GM12865 (cell line): ENCODE results near the gene STK24.

Experiments used
- DNase-seq: peaks from one replicate; pipeline ENCODE4 v3.0.0; 2010; ENCODE audit warnings: low read depth
- H3K4me3 ChIP-seq: 2 replicates; pipeline ENCODE4 v1.5.1; 2011; ENCODE audit warnings: mild to moderate bottlenecking, low read depth, low read length, control low read depth
- CTCF ChIP-seq: IDR thresholded peaks from 2 replicates; pipeline ENCODE4 v1.5.1; 2011; ENCODE audit warnings: low read length, control low read depth, low read depth, inconsistent platforms; ENCODE audit not compliant: insufficient read depth; ENCODE audit errors: missing control alignments

STK24 gene

DNA sequence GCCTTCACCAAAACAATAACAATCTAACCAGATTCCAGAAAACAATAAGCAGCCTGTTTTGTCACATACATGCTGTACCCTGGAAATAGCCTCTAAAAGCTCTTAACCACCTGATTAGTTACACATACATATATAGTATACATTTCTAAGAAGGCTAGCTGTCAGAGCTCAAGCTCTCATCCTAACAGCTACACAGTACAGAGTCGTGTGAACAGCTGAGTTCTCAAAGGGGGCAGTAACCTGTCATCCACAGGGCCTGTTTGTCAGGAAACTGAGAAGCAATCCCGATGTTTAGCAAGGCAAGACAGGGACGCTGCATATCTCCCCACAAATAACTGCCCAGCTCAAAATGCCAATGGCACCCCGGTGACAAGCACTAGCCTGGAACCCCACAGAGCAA, 56.9 kb downstream of the STK24 start:
- no peak for DNase-seq

GRCh38 chr13:98517576-98518310, 59.2 kb downstream of the STK24 start:
- H3K4me3 ChIP-seq, result no peak overlapping the region
- DNase-seq, result peak; percentile 73
- no peak for TF ChIP-seq CTCF

More for the DNA sequence above, 56.9 kb downstream of the STK24 start:
- no peak for TF ChIP-seq CTCF
- H3K4me3 ChIP-seq, result no peak overlapping the region

DNA sequence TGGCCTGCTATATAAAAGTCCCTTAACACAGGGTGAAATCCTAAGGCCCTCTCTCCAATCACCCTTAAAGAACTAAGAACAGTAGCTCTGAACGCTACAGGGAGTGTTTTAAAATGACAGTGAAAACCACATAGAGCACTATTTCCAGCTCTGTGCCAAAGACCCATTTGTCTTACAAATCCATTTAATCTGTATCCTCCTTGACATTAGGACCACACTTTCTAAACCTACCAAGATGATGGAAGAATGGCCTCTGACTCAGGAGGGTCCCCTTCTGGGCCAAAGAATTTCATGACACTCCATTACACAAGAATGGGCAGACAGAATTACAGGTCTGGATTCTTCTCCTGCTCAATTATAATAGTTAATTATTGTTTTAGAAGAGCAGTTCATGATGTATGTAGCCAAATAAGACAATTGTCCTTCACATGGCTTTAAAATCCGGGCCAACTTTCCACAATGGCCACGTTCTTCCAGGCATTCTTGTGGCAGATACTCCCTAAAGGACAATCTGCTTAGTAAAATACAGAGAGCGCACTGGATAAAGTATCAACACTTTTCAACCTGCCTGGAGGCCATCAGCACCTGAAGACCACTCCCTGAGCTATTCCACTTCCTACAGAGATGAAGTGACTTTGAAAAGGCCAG, 61.0 kb downstream of the STK24 start:
- no peak for TF ChIP-seq CTCF
- peak; percentile 61 for DNase-seq
- H3K4me3 ChIP-seq, result no peak overlapping the region

DNA sequence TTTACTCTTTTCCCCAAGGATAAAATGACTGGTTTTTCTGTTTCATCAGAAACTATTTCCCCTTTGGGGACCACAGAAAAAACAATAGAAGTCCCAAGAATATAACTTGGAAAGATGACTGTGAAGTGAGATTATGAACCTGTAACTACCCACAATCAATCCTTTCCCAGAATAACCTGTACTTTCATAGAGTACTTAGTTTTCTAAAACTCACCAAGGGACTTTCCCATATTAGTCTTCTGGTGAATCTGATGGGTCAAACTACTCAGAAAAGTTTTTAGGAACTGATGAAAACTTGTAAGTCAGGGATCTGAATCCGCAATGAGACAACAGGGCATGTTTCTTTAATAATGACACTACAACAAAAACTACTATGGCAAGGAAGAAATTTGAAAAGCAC, 62.6 kb downstream of the STK24 start:
- H3K4me3 ChIP-seq, result peak overlapping the region; percentile 1
- DNase-seq, result peak; percentile 54
- no peak for TF ChIP-seq CTCF

DNA sequence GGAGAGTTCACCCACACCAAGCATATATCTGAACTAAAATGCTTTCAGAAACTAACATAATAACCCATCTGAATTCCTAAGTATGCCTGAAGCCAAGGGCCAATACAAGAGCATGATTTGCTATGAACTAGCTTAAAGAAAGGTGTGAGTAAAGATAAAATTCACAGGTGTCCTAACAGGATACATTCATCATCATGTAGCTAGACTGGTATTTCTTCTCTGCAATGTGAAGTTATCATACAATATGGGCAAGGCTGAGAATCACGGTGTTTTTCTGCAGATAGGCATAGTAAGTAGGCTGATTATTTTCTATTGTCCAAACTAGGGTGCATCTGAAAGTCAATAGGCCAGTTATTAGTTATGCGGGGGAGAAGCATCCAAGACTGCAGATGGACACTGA, 63.1 kb downstream of the STK24 start:
- peak overlapping the region; percentile 1 for H3K4me3 ChIP-seq
- DNase-seq, result no peak
- no peak for TF ChIP-seq CTCF

DNA sequence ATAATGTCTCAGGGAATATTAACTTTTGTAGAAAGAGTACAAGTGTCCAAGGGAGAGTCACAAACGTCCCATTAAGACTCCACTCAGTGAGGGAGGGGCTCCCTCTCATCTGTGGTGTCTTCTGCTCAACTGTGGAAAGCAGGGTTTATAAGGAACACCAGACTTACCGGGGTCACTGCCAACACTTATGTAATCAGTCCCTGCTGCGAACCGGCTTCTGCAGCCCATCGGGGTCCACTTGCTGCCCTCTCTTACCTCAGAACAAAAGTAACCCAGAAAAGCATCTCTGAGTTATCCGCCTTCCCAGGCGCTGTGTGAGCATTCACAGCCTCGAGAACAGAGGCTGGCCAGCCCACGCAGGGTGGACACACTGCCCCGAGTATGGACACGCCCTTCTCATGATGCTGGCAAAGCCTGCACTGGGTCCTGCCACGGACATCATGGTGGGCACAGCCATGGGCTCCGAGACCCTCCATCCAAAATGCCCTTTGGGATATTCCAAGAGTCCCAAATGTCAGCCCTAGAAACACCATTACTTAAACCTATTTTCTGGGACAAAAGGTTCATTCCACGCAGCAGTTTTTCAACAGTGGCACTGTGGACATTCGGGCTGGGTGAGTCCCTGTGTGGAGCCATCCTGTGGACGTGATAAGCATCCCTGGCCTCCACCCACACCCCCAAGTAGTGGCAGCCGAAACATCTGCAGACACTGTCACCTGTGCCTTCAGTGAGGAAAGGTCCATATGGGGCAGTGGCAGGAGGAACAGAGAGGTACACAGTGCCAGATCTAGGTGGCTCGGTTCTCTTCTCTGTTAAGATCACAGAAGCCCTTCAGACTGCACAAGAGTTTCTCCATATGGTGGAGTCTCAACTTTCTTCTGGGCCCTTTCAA, 63.9 kb downstream of the STK24 start:
- no peak for TF ChIP-seq CTCF
- peak; percentile 56 for DNase-seq
- no peak overlapping the region; the same call in 1 of the 2 replicates for H3K4me3 ChIP-seq
